ENCODE results near the gene ZCCHC3.

DNA sequence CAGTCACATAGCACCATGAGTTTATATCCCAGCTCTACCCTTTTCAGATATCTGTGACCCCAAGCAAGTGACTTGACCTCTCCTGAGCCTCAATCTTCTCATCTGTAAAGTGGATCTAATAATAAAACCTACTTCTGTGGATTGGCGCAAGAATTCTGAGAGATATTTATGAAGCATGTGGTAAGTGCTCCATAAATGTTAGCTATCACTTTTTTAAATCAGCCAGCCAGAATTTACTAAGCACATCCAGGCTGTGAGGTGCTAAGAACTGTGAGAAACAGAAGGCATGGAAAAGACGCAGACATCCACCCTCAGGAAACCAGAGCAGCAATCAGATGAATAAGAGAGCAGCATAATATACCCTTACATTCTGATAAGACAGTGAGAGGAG lies 7.7 kb upstream of the ZCCHC3 start:
- TF ChIP-seq EZH2phosphoT487 (IDR thresholded peaks at IDR 0.05; ENCODE audit: insufficient read depth, low read depth) (no peak), EZH2 (IDR thresholded peaks at IDR 0.05; ENCODE audit: insufficient read depth, poor library complexity, severe bottlenecking) (no peak)
